Measurements from ENCODE around the gene PDZD11. TPM values are rescaled to one million over a fixed set of nuclear protein-coding genes. Genes with fewer than 3 reads are reported as not detected.
"Not testable (repeated sequence)": the region's sequence is repeated elsewhere in the genome, so short reads cannot be mapped to it uniquely, and the experiment has no call there.

PDZD11 gene
- total RNA-seq, 4 donors from 2014 or later = 16.4 to 29.2 (median 20.2) TPM

DNA sequence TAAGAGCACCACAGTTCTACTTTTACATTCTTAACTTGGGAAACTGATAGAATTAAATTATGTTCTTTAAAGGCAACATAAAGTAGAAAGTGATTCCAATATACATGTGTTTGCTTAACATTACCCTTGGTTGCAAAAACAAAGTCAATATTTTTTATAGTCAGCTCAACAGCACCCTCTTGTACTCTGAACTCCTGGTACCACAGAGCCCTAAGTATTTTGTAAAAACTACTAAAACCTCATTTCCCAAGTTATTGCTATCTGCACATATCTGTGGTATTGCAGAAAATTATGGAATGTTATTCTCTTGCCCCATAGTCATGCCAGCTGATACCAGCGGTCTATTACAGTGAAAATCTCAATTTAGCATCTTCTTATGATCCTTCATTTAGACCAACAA lies 3.1 kb upstream of the PDZD11 start:
- Histone ChIP-seq H3K4me3 (no peak overlapping the region), H3K4me1 (peaks cover 0 to 11% (median 5%) of the 10 kb centered on the region in 4 donors), H3K27ac (no peak overlapping the region), H3K9me3 (no peaks in the 10 kb centered on the region), H3K36me3 (peaks cover 0 to 3% (median 0%) of the 10 kb centered on the region in 3 donors), H3K27me3 (no peaks in the 10 kb centered on the region)
- DNase-seq (ENCODE audit: low spot score in 2 of 2) = no peak
- TF ChIP-seq POLR2A (IDR thresholded peaks at IDR 0.05) = no peak
- no peak for TF ChIP-seq EP300 (IDR thresholded peaks at IDR 0.05)
- TF ChIP-seq, protein P1, sequence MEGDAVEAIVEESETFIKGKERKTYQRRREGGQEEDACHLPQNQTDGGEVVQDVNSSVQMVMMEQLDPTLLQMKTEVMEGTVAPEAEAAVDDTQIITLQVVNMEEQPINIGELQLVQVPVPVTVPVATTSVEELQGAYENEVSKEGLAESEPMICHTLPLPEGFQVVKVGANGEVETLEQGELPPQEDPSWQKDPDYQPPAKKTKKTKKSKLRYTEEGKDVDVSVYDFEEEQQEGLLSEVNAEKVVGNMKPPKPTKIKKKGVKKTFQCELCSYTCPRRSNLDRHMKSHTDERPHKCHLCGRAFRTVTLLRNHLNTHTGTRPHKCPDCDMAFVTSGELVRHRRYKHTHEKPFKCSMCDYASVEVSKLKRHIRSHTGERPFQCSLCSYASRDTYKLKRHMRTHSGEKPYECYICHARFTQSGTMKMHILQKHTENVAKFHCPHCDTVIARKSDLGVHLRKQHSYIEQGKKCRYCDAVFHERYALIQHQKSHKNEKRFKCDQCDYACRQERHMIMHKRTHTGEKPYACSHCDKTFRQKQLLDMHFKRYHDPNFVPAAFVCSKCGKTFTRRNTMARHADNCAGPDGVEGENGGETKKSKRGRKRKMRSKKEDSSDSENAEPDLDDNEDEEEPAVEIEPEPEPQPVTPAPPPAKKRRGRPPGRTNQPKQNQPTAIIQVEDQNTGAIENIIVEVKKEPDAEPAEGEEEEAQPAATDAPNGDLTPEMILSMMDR (IDR thresholded peaks at IDR 0.05) = no peak
- 0% methylated on average over 1 of the region's 1 CpG for WGBS, 2 donors

DNA sequence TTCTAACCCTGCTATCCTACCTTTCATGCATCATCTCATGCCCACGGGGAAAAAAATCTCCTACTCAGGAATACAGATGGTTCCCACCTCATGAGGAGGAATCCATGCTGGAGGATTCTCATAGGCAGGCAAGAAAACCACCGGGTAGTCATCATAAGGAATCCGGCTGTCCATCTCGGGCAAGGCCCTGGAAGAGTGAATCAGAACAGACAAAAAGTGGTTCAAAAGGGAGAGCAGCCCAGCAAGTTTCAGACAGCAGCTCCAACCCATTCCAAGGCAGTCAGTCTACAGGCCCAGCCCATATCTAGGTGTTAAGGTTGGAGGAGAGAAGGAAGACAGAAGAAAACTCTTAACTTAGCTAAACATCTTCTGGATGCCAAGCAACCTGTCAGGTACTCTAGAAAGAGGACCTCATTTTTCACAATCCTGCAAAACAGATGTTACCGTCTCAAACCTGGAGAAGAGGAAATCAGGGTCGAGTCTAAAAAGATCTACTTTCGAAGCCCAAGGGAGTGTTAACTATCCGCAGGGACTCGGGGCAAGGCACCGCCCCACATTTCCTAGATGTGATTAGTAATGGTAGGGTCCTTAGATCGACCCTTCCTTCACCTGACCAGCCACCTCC lies 447 bp downstream of the PDZD11 start:
- 22 to 62% methylated on average over 11 of the region's 11 CpGs for WGBS, 2 donors
- Histone ChIP-seq H3K36me3 (peaks cover 0 to 38% (median 0%) of the 10 kb centered on the region in 3 donors), H3K4me3 (peak overlapping the region; percentile 24 to 60 (median 45)), H3K9me3 (no peaks in the 10 kb centered on the region), H3K27me3 (no peaks in the 10 kb centered on the region), H3K27ac (peak overlapping the region in 3 of 4 donors; percentile 67 to 85 (median 78)), H3K4me1 (peaks cover 0 to 11% (median 5%) of the 10 kb centered on the region in 4 donors)
- TF ChIP-seq EP300 (IDR thresholded peaks at IDR 0.05) (no peak), POLR2A (IDR thresholded peaks at IDR 0.05) (no peak)
- TF ChIP-seq, protein P1 (IDR thresholded peaks at IDR 0.05) = no peak
- DNase-seq (ENCODE audit: low spot score in 2 of 2) = no peak

DNA sequence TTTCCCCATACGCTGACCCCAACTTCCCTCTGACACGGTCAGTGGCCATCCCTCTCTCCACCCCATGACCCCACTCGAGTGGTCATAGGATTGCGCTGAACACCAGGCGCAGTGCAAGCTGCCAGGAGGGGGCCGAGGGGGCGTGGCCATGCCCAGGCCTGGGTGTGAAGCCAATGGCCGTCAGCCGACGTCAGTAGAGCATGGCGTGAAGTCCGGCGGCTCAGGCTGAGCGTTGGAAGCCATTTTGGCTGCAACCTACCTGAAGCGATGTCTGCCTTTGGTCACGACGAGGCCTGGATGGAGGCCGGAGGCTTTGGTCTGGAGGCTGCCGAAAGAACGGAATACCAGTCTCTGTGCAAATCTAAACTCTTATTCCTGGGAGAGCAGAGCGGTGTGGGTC lies 7.8 kb downstream of the PDZD11 start, which contains the start of gene RAB41:
RAB41 (plus strand) TSS at position 222 of the 400 bp plus-strand sequence; CDS start at position 268, 46 bp downstream.
- WGBS, 2 donors = 91 to 94% methylated on average over 18 to 21 of the region's 21 CpGs
- TF ChIP-seq, protein P1 (IDR thresholded peaks at IDR 0.05) = no peak
- no peaks in the 10 kb centered on the region for H3K9me3 ChIP-seq
- H3K27me3 ChIP-seq = no peaks in the 10 kb centered on the region
- peaks cover 0 to 37% (median 0%) of the 10 kb centered on the region in 3 donors for H3K36me3 ChIP-seq
- no peaks in the 10 kb centered on the region for H3K4me1 ChIP-seq
- H3K27ac ChIP-seq = no peak within 1 kb of the TSS
- DNase-seq (ENCODE audit: low spot score in 2 of 2) = no peak
- H3K4me3 ChIP-seq = no peak within 1 kb of the TSS

DNA sequence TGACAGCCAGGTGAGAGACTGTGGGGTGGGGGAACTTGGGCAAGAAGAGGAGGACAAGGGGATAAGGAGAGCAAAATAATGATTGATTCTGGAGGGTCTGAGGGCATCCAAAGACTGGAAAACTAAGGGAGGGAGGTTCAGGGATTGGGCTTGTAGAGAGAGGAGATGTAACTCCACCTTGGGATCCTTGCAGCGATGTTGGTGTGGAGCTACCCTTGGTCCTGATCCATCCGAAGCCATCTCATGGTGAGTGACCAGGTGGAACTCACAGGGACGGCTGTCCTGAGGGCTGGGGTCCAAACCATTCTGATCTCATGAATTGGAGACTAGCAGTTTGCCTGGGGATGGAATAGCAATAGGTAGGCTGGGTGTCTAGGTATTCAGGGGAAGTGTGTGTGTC lies 9.2 kb downstream of the PDZD11 start:
- DNase-seq (ENCODE audit: low spot score in 2 of 2) = no peak
- TF ChIP-seq, protein P1 (IDR thresholded peaks at IDR 0.05) = no peak
- H3K4me3 ChIP-seq = no peak overlapping the region
- no peaks in the 10 kb centered on the region for H3K9me3 ChIP-seq
- peaks cover 0 to 23% (median 0%) of the 10 kb centered on the region in 3 donors for H3K36me3 ChIP-seq
- no peaks in the 10 kb centered on the region for H3K27me3 ChIP-seq
- 72 to 84% methylated on average over 3 of the region's 3 CpGs for WGBS, 2 donors
- no peak overlapping the region for H3K27ac ChIP-seq
- no peaks in the 10 kb centered on the region for H3K4me1 ChIP-seq

DNA sequence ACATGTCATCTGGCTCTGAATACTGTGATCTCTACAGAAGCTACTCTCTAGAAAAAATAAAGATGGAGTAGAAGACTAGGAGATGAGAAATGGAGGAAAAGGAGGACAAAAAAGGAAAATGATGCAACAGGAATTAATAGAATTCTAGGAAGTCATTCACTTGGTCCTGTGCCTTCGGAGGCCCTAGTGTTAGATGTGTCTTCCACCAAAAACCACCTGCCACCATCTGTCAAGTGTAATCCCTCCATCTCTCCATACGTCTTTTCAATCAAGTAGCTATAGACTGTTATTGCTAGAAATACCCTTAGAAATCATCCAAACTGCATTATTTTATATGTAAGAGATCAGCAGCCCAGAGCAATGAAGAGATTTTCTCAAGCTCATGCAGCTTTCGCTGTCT lies 10.6 kb downstream of the PDZD11 start:
- no peak for TF ChIP-seq POLR2A (IDR thresholded peaks at IDR 0.05)
- TF ChIP-seq, protein P1 (IDR thresholded peaks at IDR 0.05) = no peak
- no peak for TF ChIP-seq EP300 (IDR thresholded peaks at IDR 0.05)
- H3K9me3 ChIP-seq = no peaks in the 10 kb centered on the region
- no peak overlapping the region for H3K27ac ChIP-seq
- no peaks in the 10 kb centered on the region for H3K27me3 ChIP-seq
- peaks cover 0 to 8% (median 0%) of the 10 kb centered on the region in 3 donors for H3K36me3 ChIP-seq
- WGBS, 2 donors = 82 to 96% methylated on average over 3 of the region's 3 CpGs
- H3K4me1 ChIP-seq = no peaks in the 10 kb centered on the region
- DNase-seq (ENCODE audit: low spot score in 2 of 2) = no peak
- no peak overlapping the region for H3K4me3 ChIP-seq

DNA sequence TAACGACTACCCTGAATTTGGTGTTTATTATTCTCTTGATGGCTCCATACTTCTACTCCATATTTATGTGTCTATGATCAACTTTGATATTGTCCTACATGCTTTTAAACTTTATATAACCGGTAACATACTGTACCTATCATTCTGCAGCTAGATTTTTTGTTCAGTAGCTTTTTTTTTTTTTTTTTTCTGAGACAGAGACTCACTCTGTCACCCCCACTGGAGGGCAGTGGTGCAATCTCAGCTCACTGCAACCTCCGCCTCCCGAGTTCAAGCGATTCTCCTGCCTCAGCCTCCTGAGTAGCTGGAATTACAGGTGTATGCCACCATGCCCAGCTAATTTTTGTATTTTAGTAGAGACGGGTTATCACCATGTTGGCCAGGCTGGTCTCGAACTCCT lies 15.7 kb downstream of the PDZD11 start:
- not testable (repeated sequence) for DNase-seq (ENCODE audit: low spot score in 2 of 2); H3K27ac ChIP-seq; H3K27me3 ChIP-seq; H3K36me3 ChIP-seq; H3K4me1 ChIP-seq; H3K9me3 ChIP-seq; H3K4me3 ChIP-seq
- 78 to 82% methylated on average over 6 to 7 of the region's 7 CpGs for WGBS, 2 donors

Measured in tibial nerve (tissue), 4 donors.